ENCODE measurements around the gene ARMCX2. TPM values are rescaled to one million over a fixed set of nuclear protein-coding genes. Genes with fewer than 3 reads are reported as not detected.

The ARMCX2 gene
- total RNA-seq, 2 donors from 2014 or later: 142 to 144 TPM

GRCh38 chrX:101676571-101676970 lies 16.9 kb upstream of the ARMCX2 start:
- Histone ChIP-seq H3K4me3 (ENCODE audit: low read length) (no peak overlapping the region), H3K36me3 (ENCODE audit: control insufficient read depth, insufficient read depth, low read length) (no peaks in the 10 kb centered on the region), H3K4me1 (ENCODE audit: control insufficient read depth, insufficient read depth, low read length) (no peaks in the 10 kb centered on the region), H3K9ac (ENCODE audit: extremely low read depth, low read length, poor library complexity, severe bottlenecking) (no peak overlapping the region), H3K27me3 (ENCODE audit: control insufficient read depth, insufficient read depth, low read length, poor library complexity, severe bottlenecking) (no peaks in the 10 kb centered on the region), H3K27ac (ENCODE audit: low read depth, low read length) (no peak overlapping the region), H3K9me3 (ENCODE audit: control insufficient read depth, low read length) (no peaks in the 10 kb centered on the region)
- H3K27ac Mint-ChIP-seq: no peak overlapping the region
- DNase-seq: no peak
- H3K36me3 Mint-ChIP-seq (ENCODE audit: low read depth): no peaks in the 10 kb centered on the region
- 77% methylated on average over 3 of the region's 3 CpGs; no CpG with 5 or more reads in 1 of the 2 experiments for WGBS, 2 experiments (ENCODE audit: insufficient coverage in 1 of 2, insufficient read length in 1 of 2)
- H3K4me3 Mint-ChIP-seq: no peak overlapping the region
- H3K4me1 Mint-ChIP-seq: peaks cover 8% of the 10 kb centered on the region
- no peak for TF ChIP-seq CTCF (conservative IDR thresholded peaks at IDR 0.05)
- no peaks in the 10 kb centered on the region for H3K27me3 Mint-ChIP-seq (ENCODE audit: insufficient read depth)
- H3K9me3 Mint-ChIP-seq: peaks cover 20% of the 10 kb centered on the region

- no peak overlapping the region for H3K4me3 ChIP-seq (ENCODE audit: low read length)
- Mint-ChIP-seq H3K4me1 (peaks cover 3% of the 10 kb centered on the region), H3K36me3 (ENCODE audit: low read depth) (no peaks in the 10 kb centered on the region), H3K9me3 (peaks cover 42% of the 10 kb centered on the region), H3K27me3 (ENCODE audit: insufficient read depth) (no peaks in the 10 kb centered on the region), H3K4me3 (no peak overlapping the region), H3K27ac (no peak overlapping the region)
- TF ChIP-seq CTCF (conservative IDR thresholded peaks at IDR 0.05): no peak
- H3K27me3 ChIP-seq (ENCODE audit: control insufficient read depth, insufficient read depth, low read length, poor library complexity, severe bottlenecking): no peaks in the 10 kb centered on the region
- no peaks in the 10 kb centered on the region for H3K9me3 ChIP-seq (ENCODE audit: control insufficient read depth, low read length)
- no peaks in the 10 kb centered on the region for H3K36me3 ChIP-seq (ENCODE audit: control insufficient read depth, insufficient read depth, low read length)
- H3K27ac ChIP-seq (ENCODE audit: low read depth, low read length): no peak overlapping the region
- no peak for DNase-seq
- no peaks in the 10 kb centered on the region for H3K4me1 ChIP-seq (ENCODE audit: control insufficient read depth, insufficient read depth, low read length)
- 34% methylated on average over 2 of the region's 2 CpGs; no CpG with 5 or more reads in 1 of the 2 experiments for WGBS, 2 experiments (ENCODE audit: insufficient coverage in 1 of 2, insufficient read length in 1 of 2)
- H3K9ac ChIP-seq (ENCODE audit: extremely low read depth, low read length, poor library complexity, severe bottlenecking): no peak overlapping the region
Measured at GRCh38 chrX:101668143-101668542, 8.5 kb upstream of the ARMCX2 start.

GRCh38 chrX:101658661-101659491 lies 774 bp downstream of the ARMCX2 start:
- H3K4me1 ChIP-seq (ENCODE audit: control insufficient read depth, insufficient read depth, low read length): no peaks in the 10 kb centered on the region
- DNase-seq: peak; percentile 88
- peaks cover 57% of the 10 kb centered on the region for H3K9me3 Mint-ChIP-seq
- peak overlapping the region; percentile 88 for H3K4me3 ChIP-seq (ENCODE audit: low read length)
- peaks cover 5% of the 10 kb centered on the region for H3K36me3 ChIP-seq (ENCODE audit: control insufficient read depth, insufficient read depth, low read length)
- peak overlapping the region; percentile 85 for H3K27ac Mint-ChIP-seq
- peaks cover 10% of the 10 kb centered on the region for H3K36me3 Mint-ChIP-seq (ENCODE audit: low read depth)
- H3K27me3 Mint-ChIP-seq (ENCODE audit: insufficient read depth): no peaks in the 10 kb centered on the region
- peak overlapping the region; percentile 80 for H3K4me3 Mint-ChIP-seq
- H3K27ac ChIP-seq (ENCODE audit: low read depth, low read length): no peak overlapping the region
- peak overlapping the region; percentile 15 for H3K9ac ChIP-seq (ENCODE audit: extremely low read depth, low read length, poor library complexity, severe bottlenecking)
- TF ChIP-seq CTCF (conservative IDR thresholded peaks at IDR 0.05): no peak
- no peaks in the 10 kb centered on the region for H3K27me3 ChIP-seq (ENCODE audit: control insufficient read depth, insufficient read depth, low read length, poor library complexity, severe bottlenecking)
- no peaks in the 10 kb centered on the region for H3K9me3 ChIP-seq (ENCODE audit: control insufficient read depth, low read length)
- 1% methylated on average over 23 of the region's 38 CpGs; no CpG with 5 or more reads in 1 of the 2 experiments for WGBS, 2 experiments (ENCODE audit: insufficient coverage in 1 of 2, insufficient read length in 1 of 2)
- peaks cover 1% of the 10 kb centered on the region for H3K4me1 Mint-ChIP-seq

Measured in endodermal cell (in vitro differentiated cells).